ENCODE measurements around the gene ARFGAP1.
"Not testable (repeated sequence)": the region's sequence is repeated elsewhere in the genome, so short reads cannot be mapped to it uniquely, and the experiment has no call there.

Gene ARFGAP1

GRCh38 chr20:63293456-63293855 is 20.8 kb downstream of the ARFGAP1 start:
- DNase-seq, result no peak

- DNase-seq, result no peak
Measured at GRCh38 chr20:63293871-63294535, 21.4 kb downstream of the ARFGAP1 start.

GRCh38 chr20:63294536-63294900 is 21.9 kb downstream of the ARFGAP1 start:
- DNase-seq, result no peak

GRCh38 chr20:63295018-63295417 is 22.4 kb downstream of the ARFGAP1 start:
- DNase-seq, result no peak

- no peak for DNase-seq
Measured at GRCh38 chr20:63295422-63295821, 22.8 kb downstream of the ARFGAP1 start.

- DNase-seq, result no peak
Measured at GRCh38 chr20:63295846-63296245, 23.2 kb downstream of the ARFGAP1 start.

GRCh38 chr20:63296531-63297299 is 24.1 kb downstream of the ARFGAP1 start:
- DNase-seq, result no peak

GRCh38 chr20:63297371-63297781 is 24.8 kb downstream of the ARFGAP1 start:
- no peak for DNase-seq

GRCh38 chr20:63297796-63298572 is 25.4 kb downstream of the ARFGAP1 start:
- DNase-seq, result no peak

- no peak for DNase-seq
Measured at GRCh38 chr20:63298731-63299312, 26.2 kb downstream of the ARFGAP1 start.

GRCh38 chr20:63301671-63302070 is 29.1 kb downstream of the ARFGAP1 start:
- DNase-seq, result no peak

GRCh38 chr20:63303095-63303666 is 30.6 kb downstream of the ARFGAP1 start:
- no peak for DNase-seq

- no peak for DNase-seq
Measured at GRCh38 chr20:63305393-63305792, 32.8 kb downstream of the ARFGAP1 start.

GRCh38 chr20:63305933-63306672 is 33.5 kb downstream of the ARFGAP1 start:
- DNase-seq, result not testable (repeated sequence)

GRCh38 chr20:63306673-63307537 is 34.3 kb downstream of the ARFGAP1 start:
- no peak for DNase-seq

GRCh38 chr20:63307538-63308217 is 35.1 kb downstream of the ARFGAP1 start:
- DNase-seq, result no peak

GRCh38 chr20:63308218-63308911 is 35.8 kb downstream of the ARFGAP1 start:
- no peak for DNase-seq

GRCh38 chr20:63309261-63310071 is 36.9 kb downstream of the ARFGAP1 start:
- DNase-seq, result no peak
